ENCODE results near the gene NCKAP5. TPM values are rescaled to one million over a fixed set of nuclear protein-coding genes. Genes with fewer than 3 reads are reported as not detected.

NCKAP5 gene
- total RNA-seq, 1 donor from 2014 or later, result 2.7 TPM

- TF ChIP-seq CTCF (IDR thresholded peaks at IDR 0.05; ENCODE audit: insufficient read depth, low read depth, low read length), result no peak
- no peak for TF ChIP-seq EZH2 (IDR thresholded peaks at IDR 0.05; ENCODE audit: insufficient read depth, low read length)
- no peak overlapping the region for H3K4me3 ChIP-seq (ENCODE audit: insufficient read depth, low read depth, low read length)
- Mint-ChIP-seq H3K4me3 (ENCODE audit: unreplicated experiment) (no peak overlapping the region), H3K27me3 (ENCODE audit: low read depth, unreplicated experiment) (no peaks in the 10 kb centered on the region), H3K27ac (ENCODE audit: unreplicated experiment) (no peak overlapping the region), H3K9me3 (ENCODE audit: unreplicated experiment) (peaks cover 4% of the 10 kb centered on the region), H3K4me1 (ENCODE audit: low read depth, unreplicated experiment) (peaks cover 8% of the 10 kb centered on the region), H3K36me3 (ENCODE audit: low read depth, unreplicated experiment) (no peaks in the 10 kb centered on the region)
- no peak overlapping the region for H3K27ac ChIP-seq (ENCODE audit: low read depth, low read length)
- H3K9me3 ChIP-seq (ENCODE audit: insufficient read depth, low read depth, low read length), result no peaks in the 10 kb centered on the region
- no peak overlapping the region for H3K9ac ChIP-seq (ENCODE audit: low read length)
- DNase-seq (ENCODE audit: low read depth) (no peak), FAIRE-seq (no peak)
- no peaks in the 10 kb centered on the region for H3K79me2 ChIP-seq (ENCODE audit: insufficient read depth, low read length)
- no peak overlapping the region for H2AFZ ChIP-seq (ENCODE audit: low read depth, low read length)
- H3K27me3 ChIP-seq (ENCODE audit: insufficient read depth, low read length), result no peaks in the 10 kb centered on the region
- no peaks in the 10 kb centered on the region for H4K20me1 ChIP-seq (ENCODE audit: insufficient read depth, low read length)
- no peaks in the 10 kb centered on the region for H3K36me3 ChIP-seq (ENCODE audit: insufficient read depth, low read length)
- no peak overlapping the region for H3K4me2 ChIP-seq (ENCODE audit: low read length)
- no peaks in the 10 kb centered on the region for H3K4me1 ChIP-seq (ENCODE audit: insufficient read depth, low read length)
These were observed 41.5 kb downstream of the NCKAP5 start for GRCh38 chr2:133526530-133527300.

DNA sequence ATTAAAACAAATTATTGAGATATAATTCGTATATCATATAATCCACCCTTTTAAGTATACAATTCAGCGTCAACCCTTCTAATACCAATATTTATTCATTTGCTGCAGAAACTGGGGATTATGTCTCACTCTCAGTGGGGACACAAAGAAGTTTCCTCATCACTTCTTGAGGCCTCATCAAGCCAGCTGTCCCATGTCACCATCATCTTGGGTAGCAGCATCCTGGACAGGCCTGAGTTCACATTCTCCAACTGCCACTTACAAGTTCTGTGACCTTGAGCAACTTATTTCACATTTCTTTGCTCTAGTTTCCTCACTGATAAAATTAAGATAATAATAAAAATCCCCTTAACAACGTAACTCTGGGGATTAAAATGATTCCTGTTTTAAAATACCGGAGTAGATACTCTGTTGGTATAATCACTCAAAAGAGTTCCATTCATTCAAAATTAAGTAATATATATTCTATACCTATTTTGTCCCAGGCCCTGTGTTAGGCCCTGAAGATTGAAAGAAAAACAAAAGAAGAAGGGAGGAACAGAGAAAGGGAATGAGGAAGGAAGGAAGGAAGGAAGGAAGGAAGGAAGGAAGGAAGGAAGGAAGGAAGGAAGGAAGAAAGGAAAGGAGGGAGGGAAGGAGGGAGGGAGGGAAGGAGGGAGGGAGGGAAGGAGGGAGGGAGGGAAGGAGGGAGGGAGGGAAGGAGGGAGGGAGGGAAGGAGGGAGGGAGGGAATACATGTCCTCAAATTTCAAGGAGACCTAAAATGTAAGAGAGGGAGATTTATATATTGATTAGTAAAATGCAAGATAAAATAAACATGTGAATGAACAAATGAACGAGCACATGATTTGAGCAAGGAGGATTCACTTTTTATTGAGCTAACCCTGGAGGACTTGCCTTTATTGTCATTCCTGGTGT lies 42.4 kb downstream of the NCKAP5 start:
- Histone ChIP-seq H3K4me1 (ENCODE audit: insufficient read depth, low read length) (no peaks in the 10 kb centered on the region), H3K36me3 (ENCODE audit: insufficient read depth, low read length) (no peaks in the 10 kb centered on the region), H3K27ac (ENCODE audit: low read depth, low read length) (no peak overlapping the region), H3K27me3 (ENCODE audit: insufficient read depth, low read length) (no peaks in the 10 kb centered on the region), H3K9me3 (ENCODE audit: insufficient read depth, low read depth, low read length) (no peaks in the 10 kb centered on the region), H2AFZ (ENCODE audit: low read depth, low read length) (no peak overlapping the region), H3K79me2 (ENCODE audit: insufficient read depth, low read length) (no peaks in the 10 kb centered on the region), H3K4me2 (ENCODE audit: low read length) (no peak overlapping the region), H3K4me3 (ENCODE audit: insufficient read depth, low read depth, low read length) (no peak overlapping the region), H3K9ac (ENCODE audit: low read length) (no peak overlapping the region), H4K20me1 (ENCODE audit: insufficient read depth, low read length) (no peaks in the 10 kb centered on the region)
- no peak overlapping the region for H3K4me3 Mint-ChIP-seq (ENCODE audit: unreplicated experiment)
- H3K27me3 Mint-ChIP-seq (ENCODE audit: low read depth, unreplicated experiment), result no peaks in the 10 kb centered on the region
- H3K9me3 Mint-ChIP-seq (ENCODE audit: unreplicated experiment), result peaks cover 4% of the 10 kb centered on the region
- no peak overlapping the region for H3K27ac Mint-ChIP-seq (ENCODE audit: unreplicated experiment)
- H3K36me3 Mint-ChIP-seq (ENCODE audit: low read depth, unreplicated experiment), result no peaks in the 10 kb centered on the region
- FAIRE-seq, result no peak
- no peak for DNase-seq (ENCODE audit: low read depth)
- H3K4me1 Mint-ChIP-seq (ENCODE audit: low read depth, unreplicated experiment), result peaks cover 8% of the 10 kb centered on the region
- no peak for TF ChIP-seq EZH2 (IDR thresholded peaks at IDR 0.05; ENCODE audit: insufficient read depth, low read length)
- TF ChIP-seq CTCF (IDR thresholded peaks at IDR 0.05; ENCODE audit: insufficient read depth, low read depth, low read length), result no peak
